Lower leg skin (tissue), 4 donors: ENCODE measurements around the gene AMH. TPM values are rescaled to one million over a fixed set of nuclear protein-coding genes. Genes with fewer than 3 reads are reported as not detected.

Experiments
- DNase-seq, 2 donors: peaks; one replicate each; pipeline ENCODE4 v3.0.0-alpha.2; 2019; ENCODE audit warnings: low spot score in 2 of 2
- H3K4me3 ChIP-seq: fragments of 200-600 bp; sonication (generic); 2 replicates; pipeline ENCODE4 v1.5.1; 2017; ENCODE audit warnings: mild to moderate bottlenecking, low read depth; ENCODE audit not compliant: poor library complexity, severe bottlenecking
- POLR2A ChIP-seq, 2 donors: fragments of 450-650 bp; IDR thresholded peaks; one replicate each; pipeline ENCODE4 v1.6.1; 2016 to 2017; ENCODE audit warnings: antibody characterized with exemption in 2 of 2, mild to moderate bottlenecking in 1 of 2, moderate library complexity in 1 of 2
- WGBS, 2 donors: methylation state at CpG; one replicate each; pipeline ENCODE4 v1.1.5; 2018; 5-methylcytosine and 5-hydroxymethylcytosine counted together
- intact Hi-C: fragments of 100-400 bp; cut with DNase I; formaldehyde crosslinking; loops from one replicate; pipeline ENCODE4 v1.15.0; 2023; ENCODE audit warnings: low total_unique reads
- total RNA-seq, 4 donors: library from RNA; depleted of rRNA; stranded (reverse); fragments of >200 nt; gene quantifications; one replicate each; pipeline ENCODE4 v1.1.0, GENCODE V29; 2016
- TF ChIP-seq, protein P1 (sequence below), 3 donors: fragments of 450-650 bp; IDR thresholded peaks; one replicate each; pipeline ENCODE4 v1.5.1; 2016; ENCODE audit warnings: antibody characterized with exemption in 3 of 3, mild to moderate bottlenecking in 3 of 3, moderate library complexity in 2 of 3

Gene AMH
- total RNA-seq, 4 donors from 2014 or later = 0.13 to 1.3 (median 1.2) TPM

DNA sequence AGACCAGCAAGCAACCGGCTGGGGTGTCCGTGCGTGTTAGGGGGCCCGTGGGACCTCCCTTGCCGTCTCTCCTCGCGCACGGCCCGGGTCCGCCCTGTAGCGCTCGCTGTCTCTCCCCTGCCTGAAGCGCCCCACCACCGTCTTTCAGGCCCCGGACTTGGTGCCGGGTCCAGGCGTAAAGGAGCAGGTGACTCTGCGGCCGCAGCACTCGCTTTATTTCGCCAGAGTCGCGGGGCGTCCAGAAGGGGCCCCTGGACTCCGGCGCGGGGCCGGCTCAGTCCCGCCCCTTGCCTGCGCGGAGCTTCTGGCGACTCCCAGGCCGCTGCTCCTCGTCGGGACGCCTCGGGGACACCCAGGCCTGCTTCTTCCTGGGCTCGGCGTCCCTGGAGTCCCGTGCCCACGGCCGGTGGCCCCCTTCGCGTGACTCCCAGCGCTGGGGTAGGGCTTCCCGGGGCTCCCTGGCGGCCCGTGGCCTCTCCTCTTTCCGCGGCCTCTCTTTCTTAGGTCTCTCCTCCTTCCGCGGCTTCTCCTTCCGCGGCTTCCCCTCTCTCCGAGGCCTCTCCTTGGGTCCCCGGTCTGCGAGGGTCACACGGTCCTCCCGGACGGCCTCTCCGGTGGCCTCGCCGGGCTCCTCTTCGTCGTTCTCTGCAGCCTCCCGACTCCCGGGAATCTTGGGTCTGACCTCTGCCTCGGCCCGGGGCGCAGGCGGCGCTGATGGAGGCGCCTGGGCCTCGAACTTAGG is 3.1 kb downstream of the AMH start:
- intact Hi-C loops = no loop called here
- DNase-seq = no peak
- H3K4me3 ChIP-seq = no peak overlapping the region
- WGBS, 2 donors = 13 to 19% methylated on average over 41 to 59 of the region's 74 CpGs
- no peak for TF ChIP-seq POLR2A (IDR thresholded peaks at IDR 0.05)

DNA sequence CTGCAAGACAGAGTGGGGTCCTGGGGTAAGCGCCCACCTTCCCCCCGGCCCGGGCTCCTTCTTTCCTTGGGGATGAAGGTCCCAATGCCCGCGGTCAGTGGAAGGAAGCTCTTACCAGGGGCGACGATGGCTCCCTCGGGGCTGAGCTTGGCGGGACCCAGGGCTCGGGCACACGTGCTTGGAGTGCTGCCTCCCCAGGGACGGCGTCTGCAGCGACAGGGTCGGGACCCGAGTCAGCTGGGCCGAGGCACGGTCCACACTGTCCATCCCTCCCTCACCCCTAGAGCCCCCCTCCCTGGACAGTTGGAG is 3.6 kb downstream of the AMH start:
- no peak for DNase-seq
- intact Hi-C loops = no loop called here
- no peak for TF ChIP-seq POLR2A (IDR thresholded peaks at IDR 0.05)
- TF ChIP-seq, protein P1, sequence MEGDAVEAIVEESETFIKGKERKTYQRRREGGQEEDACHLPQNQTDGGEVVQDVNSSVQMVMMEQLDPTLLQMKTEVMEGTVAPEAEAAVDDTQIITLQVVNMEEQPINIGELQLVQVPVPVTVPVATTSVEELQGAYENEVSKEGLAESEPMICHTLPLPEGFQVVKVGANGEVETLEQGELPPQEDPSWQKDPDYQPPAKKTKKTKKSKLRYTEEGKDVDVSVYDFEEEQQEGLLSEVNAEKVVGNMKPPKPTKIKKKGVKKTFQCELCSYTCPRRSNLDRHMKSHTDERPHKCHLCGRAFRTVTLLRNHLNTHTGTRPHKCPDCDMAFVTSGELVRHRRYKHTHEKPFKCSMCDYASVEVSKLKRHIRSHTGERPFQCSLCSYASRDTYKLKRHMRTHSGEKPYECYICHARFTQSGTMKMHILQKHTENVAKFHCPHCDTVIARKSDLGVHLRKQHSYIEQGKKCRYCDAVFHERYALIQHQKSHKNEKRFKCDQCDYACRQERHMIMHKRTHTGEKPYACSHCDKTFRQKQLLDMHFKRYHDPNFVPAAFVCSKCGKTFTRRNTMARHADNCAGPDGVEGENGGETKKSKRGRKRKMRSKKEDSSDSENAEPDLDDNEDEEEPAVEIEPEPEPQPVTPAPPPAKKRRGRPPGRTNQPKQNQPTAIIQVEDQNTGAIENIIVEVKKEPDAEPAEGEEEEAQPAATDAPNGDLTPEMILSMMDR (IDR thresholded peaks at IDR 0.05) = no peak
- 8 to 12% methylated on average over 14 to 18 of the region's 18 CpGs for WGBS, 2 donors
- no peak overlapping the region for H3K4me3 ChIP-seq

DNA sequence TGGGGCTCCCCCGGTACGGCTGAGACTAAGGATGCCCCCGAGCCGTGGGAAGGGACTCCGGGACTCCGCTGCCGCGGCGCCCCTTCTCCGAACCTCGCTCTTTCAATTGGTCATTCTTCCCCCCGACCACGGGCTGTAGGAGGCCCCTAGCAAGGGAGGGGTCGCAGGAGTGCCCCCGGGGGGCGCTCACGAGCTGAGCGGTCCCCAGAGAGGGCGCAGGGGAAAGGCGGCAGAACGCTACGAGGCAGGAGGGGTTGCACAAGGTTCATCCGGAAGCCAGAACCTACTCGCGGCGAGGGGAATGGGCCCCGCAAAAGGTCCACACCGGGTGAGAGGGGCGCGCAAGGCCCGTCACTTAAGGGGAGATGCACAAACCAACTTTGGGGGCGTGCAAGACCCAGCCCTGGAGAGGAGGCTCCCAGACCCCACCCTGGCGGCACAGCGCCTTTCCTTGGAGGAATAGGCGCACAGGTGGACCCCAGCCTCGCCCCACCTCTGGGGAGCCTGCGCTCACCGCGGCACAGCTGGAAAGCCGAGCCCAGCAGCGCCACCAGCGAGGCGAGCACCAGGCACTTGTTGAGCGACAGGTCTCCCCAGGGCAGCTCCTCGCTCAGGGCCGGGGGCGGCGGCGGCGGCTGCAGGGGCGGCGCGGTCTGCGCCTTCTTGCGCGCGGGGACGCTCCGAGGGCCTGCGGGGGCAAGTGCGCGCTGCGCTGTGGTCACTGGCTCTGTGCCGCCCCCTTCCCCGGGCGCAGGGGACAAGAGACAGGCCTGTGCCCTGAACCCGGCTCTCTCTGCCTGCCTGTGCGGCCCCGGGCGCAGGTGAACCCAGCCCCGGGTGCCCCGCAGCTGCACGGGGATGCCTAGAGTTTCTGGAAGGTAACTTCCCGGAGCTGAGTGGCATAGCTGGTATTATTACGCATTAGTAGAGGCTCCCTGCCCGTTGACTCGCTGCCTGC is 4.3 kb downstream of the AMH start:
- WGBS, 2 donors = 11 to 15% methylated on average over 47 to 55 of the region's 77 CpGs
- no peak overlapping the region for H3K4me3 ChIP-seq
- no peak for DNase-seq
- TF ChIP-seq, protein P1 (IDR thresholded peaks at IDR 0.05) = no peak
- TF ChIP-seq POLR2A (IDR thresholded peaks at IDR 0.05) = no peak
- intact Hi-C loops = no loop called here

DNA sequence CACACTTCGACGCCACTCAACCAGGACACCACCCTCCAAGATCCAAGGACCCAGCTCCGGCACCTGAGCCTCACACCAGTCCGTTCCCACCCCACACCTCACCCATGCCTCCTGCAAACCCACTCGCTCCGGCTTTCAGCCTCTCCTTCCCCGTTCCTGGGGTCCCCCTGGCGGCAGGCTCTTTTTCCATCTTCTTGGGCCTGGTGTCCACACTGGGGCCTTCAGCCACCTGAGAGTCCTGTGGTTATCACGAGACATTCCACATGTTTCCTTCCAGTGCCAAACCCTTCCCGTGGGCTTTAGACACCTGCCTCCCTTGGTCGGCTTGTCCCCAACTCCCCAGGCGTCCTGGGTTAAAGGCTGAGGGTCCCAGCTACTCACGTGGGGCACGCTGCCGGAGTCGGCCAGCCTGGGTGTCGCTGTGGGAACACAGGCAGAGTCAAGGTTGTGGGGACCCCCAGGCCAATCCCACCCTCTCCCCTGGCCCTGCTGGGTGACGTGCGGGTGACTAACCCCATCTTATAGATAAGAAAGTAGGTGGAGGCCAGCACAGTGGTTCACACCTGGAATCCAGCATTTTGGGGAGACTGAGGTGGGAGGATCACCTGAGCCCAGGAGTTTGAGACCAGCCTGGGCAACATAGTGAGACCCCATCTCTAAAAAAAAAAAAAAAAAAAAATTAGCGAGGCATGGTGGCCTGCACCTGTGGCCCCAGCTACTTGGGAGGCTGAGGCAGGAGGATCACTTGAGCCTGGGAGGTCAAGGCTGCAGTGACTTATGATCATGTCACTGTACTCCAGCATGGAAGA is 5.1 kb downstream of the AMH start:
- H3K4me3 ChIP-seq = no peak overlapping the region
- intact Hi-C loops = no loop called here
- WGBS, 2 donors = 83 to 84% methylated on average over 18 to 20 of the region's 20 CpGs
- TF ChIP-seq, protein P1 (IDR thresholded peaks at IDR 0.05) = no peak
- TF ChIP-seq POLR2A (IDR thresholded peaks at IDR 0.05) = no peak
- no peak for DNase-seq

DNA sequence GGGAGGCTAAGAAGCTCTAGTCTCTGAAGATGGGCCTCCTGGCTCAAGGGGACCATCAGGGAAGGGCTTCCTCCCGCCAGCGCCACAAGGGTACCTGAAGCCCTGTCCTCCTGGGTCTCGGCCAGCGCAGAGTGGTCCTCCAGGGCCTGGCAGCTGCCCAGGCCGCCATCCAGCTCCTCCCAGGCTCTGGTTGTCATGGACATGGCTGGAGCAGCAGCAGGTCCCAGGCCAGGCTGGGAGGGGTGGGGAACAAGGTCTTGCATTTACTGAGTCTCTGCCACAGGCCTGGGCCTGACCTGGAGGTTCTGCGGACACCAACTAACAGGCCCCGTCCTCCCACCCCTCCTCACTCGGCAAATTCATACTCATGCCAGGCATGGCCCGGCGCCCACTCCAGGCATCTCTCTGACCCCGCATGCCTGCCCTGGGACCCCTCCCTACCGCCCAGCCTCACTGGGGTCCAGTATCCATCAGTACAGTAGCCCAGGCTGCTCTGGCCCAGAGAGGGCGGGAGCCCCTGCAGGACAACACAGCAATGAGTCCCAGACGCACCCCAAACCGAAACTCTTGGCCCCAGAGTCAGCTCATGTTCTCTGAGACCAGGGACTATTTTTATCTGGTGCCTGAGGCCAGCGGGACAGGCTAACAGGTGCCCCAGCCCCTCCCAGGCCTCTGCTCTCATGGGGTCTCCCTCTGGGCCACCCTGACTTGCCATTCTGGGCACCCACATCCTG is 6.2 kb downstream of the AMH start:
- 87 to 93% methylated on average over 16 of the region's 16 CpGs for WGBS, 2 donors
- H3K4me3 ChIP-seq = no peak overlapping the region
- no peak for DNase-seq
- no peak for TF ChIP-seq POLR2A (IDR thresholded peaks at IDR 0.05)
- TF ChIP-seq, protein P1 (IDR thresholded peaks at IDR 0.05) = no peak
- intact Hi-C loops = no loop called here
